Measurements from ENCODE around the gene MYEOV.

MYEOV gene

DNA sequence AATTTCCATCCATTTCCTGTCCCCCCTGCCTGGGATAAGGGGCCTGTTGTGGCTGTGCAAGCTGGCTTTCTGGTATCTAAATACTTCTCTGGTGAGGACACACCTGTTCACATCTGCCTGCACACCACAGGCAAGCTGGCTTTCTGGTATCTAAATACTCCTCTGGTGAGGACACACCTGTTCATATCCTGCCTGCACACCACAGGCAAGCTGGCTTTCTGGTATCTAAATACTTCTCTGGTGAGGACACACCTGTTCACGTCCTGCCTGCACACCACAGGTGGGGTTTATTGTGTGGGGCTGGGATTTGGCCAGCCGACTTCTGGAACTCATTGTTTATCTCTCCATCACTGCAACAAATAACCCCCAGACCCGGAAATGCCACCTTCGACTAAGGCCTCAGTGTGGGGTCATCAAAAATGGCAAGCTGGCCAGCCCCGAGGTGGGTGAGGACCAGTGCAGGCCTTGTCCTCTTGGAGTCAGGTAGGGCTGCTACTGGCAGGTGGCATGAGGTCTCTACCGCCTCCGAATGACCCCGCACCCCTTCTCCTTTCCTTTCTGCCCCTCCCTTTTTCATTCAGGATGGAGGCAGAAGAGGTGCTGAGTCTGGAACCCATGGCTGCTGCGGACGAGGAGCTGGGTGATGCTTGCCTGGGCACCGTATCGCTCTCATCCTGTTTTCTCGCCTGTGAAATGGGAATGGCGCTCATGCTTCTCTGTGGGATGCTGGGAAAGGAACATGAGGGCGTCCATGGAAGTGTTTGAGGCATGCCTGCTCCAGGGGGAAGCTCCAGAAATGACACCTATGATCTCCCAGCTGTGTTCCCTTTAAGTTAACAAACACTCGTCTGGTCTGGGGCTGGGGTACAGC, 43.5 kb upstream of the MYEOV start:
- no peaks in the 10 kb centered on the region for H3K36me3 ChIP-seq (ENCODE audit: control insufficient read depth in 2 of 2, insufficient read depth in 1 of 2, low read length in 2 of 2)
- TF ChIP-seq, protein P1, sequence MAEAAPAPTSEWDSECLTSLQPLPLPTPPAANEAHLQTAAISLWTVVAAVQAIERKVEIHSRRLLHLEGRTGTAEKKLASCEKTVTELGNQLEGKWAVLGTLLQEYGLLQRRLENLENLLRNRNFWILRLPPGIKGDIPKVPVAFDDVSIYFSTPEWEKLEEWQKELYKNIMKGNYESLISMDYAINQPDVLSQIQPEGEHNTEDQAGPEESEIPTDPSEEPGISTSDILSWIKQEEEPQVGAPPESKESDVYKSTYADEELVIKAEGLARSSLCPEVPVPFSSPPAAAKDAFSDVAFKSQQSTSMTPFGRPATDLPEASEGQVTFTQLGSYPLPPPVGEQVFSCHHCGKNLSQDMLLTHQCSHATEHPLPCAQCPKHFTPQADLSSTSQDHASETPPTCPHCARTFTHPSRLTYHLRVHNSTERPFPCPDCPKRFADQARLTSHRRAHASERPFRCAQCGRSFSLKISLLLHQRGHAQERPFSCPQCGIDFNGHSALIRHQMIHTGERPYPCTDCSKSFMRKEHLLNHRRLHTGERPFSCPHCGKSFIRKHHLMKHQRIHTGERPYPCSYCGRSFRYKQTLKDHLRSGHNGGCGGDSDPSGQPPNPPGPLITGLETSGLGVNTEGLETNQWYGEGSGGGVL (tag by site-specific recombination; IDR thresholded peaks at IDR 0.05): no peak
- no peak for TF ChIP-seq ZNF776 (tag by site-specific recombination; IDR thresholded peaks at IDR 0.05; ENCODE audit: borderline replicate concordance)
- TF ChIP-seq, protein P2, sequence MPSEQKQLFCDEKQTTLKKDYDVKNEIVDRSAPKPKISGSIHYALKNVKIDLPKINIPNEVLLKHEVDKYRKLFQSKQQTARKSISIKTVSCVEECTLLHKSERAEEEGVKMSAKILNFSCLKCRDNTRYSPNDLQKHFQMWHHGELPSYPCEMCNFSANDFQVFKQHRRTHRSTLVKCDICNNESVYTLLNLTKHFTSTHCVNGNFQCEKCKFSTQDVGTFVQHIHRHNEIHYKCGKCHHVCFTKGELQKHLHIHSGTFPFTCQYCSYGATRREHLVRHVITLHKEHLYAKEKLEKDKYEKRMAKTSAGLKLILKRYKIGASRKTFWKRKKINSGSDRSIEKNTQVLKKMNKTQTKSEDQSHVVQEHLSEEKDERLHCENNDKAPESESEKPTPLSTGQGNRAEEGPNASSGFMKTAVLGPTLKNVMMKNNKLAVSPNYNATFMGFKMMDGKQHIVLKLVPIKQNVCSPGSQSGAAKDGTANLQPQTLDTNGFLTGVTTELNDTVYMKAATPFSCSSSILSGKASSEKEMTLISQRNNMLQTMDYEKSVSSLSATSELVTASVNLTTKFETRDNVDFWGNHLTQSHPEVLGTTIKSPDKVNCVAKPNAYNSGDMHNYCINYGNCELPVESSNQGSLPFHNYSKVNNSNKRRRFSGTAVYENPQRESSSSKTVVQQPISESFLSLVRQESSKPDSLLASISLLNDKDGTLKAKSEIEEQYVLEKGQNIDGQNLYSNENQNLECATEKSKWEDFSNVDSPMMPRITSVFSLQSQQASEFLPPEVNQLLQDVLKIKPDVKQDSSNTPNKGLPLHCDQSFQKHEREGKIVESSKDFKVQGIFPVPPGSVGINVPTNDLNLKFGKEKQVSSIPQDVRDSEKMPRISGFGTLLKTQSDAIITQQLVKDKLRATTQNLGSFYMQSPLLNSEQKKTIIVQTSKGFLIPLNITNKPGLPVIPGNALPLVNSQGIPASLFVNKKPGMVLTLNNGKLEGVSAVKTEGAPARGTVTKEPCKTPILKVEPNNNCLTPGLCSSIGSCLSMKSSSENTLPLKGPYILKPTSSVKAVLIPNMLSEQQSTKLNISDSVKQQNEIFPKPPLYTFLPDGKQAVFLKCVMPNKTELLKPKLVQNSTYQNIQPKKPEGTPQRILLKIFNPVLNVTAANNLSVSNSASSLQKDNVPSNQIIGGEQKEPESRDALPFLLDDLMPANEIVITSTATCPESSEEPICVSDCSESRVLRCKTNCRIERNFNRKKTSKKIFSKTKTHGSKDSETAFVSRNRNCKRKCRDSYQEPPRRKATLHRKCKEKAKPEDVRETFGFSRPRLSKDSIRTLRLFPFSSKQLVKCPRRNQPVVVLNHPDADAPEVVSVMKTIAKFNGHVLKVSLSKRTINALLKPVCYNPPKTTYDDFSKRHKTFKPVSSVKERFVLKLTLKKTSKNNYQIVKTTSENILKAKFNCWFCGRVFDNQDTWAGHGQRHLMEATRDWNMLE (tag by site-specific recombination; conservative IDR thresholded peaks at IDR 0.05; ENCODE audit: low read depth): no peak
- no peak for TF ChIP-seq ZNF16 (tag by site-specific recombination; IDR thresholded peaks at IDR 0.05; ENCODE audit: low read depth)
- TF ChIP-seq ZNF302 (tag by site-specific recombination; IDR thresholded peaks at IDR 0.05; ENCODE audit: low read depth): no peak
- TF ChIP-seq GLIS1 (tag by site-specific recombination; IDR thresholded peaks at IDR 0.05): no peak
- TF ChIP-seq ZNF626 (tag by site-specific recombination; IDR thresholded peaks at IDR 0.05): no peak
- no peak for TF ChIP-seq ATF2 (tag by site-specific recombination; IDR thresholded peaks at IDR 0.05; ENCODE audit: low read depth)
- TF ChIP-seq ZNF707 (tag by site-specific recombination; IDR thresholded peaks at IDR 0.05): no peak
- no peak for TF ChIP-seq BCL11A (tag by site-specific recombination; IDR thresholded peaks at IDR 0.05; ENCODE audit: low read depth)
- no peak for TF ChIP-seq GLI4 (tag by site-specific recombination; IDR thresholded peaks at IDR 0.05)
- no peak for TF ChIP-seq KLF10 (tag by site-specific recombination; IDR thresholded peaks at IDR 0.05)
- CTCF ChIA-PET: interaction anchor here (0.7 kb wide), 1 partner anchor 421 kb away, joined by 3 read pairs; no protein-coding TSS in a partner anchor
- H3K9me3 ChIP-seq (ENCODE audit: control insufficient read depth, insufficient read depth, low read depth, low read length): no peaks in the 10 kb centered on the region
- H3K27ac ChIP-seq (ENCODE audit: extremely low read depth, low read depth, low read length): no peak overlapping the region
- no peaks in the 10 kb centered on the region for H3K4me1 ChIP-seq (ENCODE audit: control insufficient read depth, insufficient read depth, low read length)
- POLR2A ChIA-PET: no interaction called here
- no peak overlapping the region for H3K4me3 ChIP-seq (ENCODE audit: low read depth, low read length)

DNA sequence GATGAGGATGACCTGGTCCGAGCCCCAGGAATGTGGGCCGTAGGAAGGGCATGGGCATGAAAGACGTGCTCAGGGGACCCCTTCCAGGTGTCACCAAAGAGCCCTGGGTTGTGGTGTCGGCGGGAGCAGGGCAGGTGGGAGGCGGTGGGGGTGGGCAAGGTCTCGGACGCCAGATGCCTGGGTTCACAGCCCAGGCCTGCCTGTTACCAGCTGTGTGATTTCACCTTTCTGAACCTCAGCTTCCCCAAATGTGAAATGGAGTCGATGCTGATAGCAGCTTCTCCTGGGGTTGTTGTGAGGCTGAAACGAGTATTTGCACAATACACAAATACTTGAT, 42.9 kb upstream of the MYEOV start:
- CTCF ChIA-PET: interaction anchor here (0.7 kb wide), 1 partner anchor 421 kb away, joined by 3 read pairs; no protein-coding TSS in a partner anchor
- H3K36me3 ChIP-seq (ENCODE audit: control insufficient read depth in 2 of 2, insufficient read depth in 1 of 2, low read length in 2 of 2): no peaks in the 10 kb centered on the region
- H3K4me1 ChIP-seq (ENCODE audit: control insufficient read depth, insufficient read depth, low read length): no peaks in the 10 kb centered on the region
- no peak overlapping the region for H3K27ac ChIP-seq (ENCODE audit: extremely low read depth, low read depth, low read length)
- POLR2A ChIA-PET: no interaction called here
- H3K4me3 ChIP-seq (ENCODE audit: low read depth, low read length): no peak overlapping the region
- no peaks in the 10 kb centered on the region for H3K9me3 ChIP-seq (ENCODE audit: control insufficient read depth, insufficient read depth, low read depth, low read length)
- TF ChIP-seq ZNF510 (tag by site-specific recombination; IDR thresholded peaks at IDR 0.05; ENCODE audit: insufficient replicate concordance): no peak
- TF ChIP-seq SCRT2 (tag by site-specific recombination; IDR thresholded peaks at IDR 0.05): no peak
- no peak for TF ChIP-seq RBAK (tag by site-specific recombination; IDR thresholded peaks at IDR 0.05)
- no peak for TF ChIP-seq ZNF133 (tag by site-specific recombination; IDR thresholded peaks at IDR 0.05)
- TF ChIP-seq ZNF292 (tag by site-specific recombination; IDR thresholded peaks at IDR 0.05; ENCODE audit: borderline replicate concordance, low read depth): no peak
- TF ChIP-seq, protein P1 (tag by site-specific recombination; IDR thresholded peaks at IDR 0.05): no peak
- no peak for TF ChIP-seq ZFP37 (tag by site-specific recombination; IDR thresholded peaks at IDR 0.05)
- no peak for TF ChIP-seq ZNF362 (tag by site-specific recombination; IDR thresholded peaks at IDR 0.05)
- no peak for TF ChIP-seq ZBTB6 (tag by site-specific recombination; IDR thresholded peaks at IDR 0.05)
- no peak for TF ChIP-seq ZNF324 (tag by site-specific recombination; IDR thresholded peaks at IDR 0.05)

Data from HEK293 (cell line).